Peyer's patch (tissue), 4 donors: ENCODE data around the gene CASQ2.

Experiments used
- CTCF ChIP-seq, 6 experiments: fragments of 450-650 bp in 4 of 6; fragments of 200-600 bp in 2 of 6; sonication (generic) in 1 of 6; IDR thresholded peaks; one replicate each; pipeline ENCODE4 v1.5.1; 2017 to 2019; ENCODE audit warnings: antibody characterized with exemption in 6 of 6, mild to moderate bottlenecking in 3 of 6, moderate library complexity in 1 of 6
- POLR2A ChIP-seq, 2 donors: fragments of 450-650 bp; IDR thresholded peaks; one replicate each; pipeline ENCODE4 v1.5.1; 2017; ENCODE audit warnings: antibody characterized with exemption in 2 of 2, mild to moderate bottlenecking in 2 of 2, moderate library complexity in 2 of 2

GRCh38 chr1:115671176-115671934, 97.2 kb downstream of the CASQ2 start:
- no peak for TF ChIP-seq POLR2A (IDR thresholded peaks at IDR 0.05)
- TF ChIP-seq CTCF (IDR thresholded peaks at IDR 0.05) = no peak
